Activated T-cell treated with anti-CD3 and anti-CD28 coated beads, Interleukin-2, amount 50 U/mL, for 1 hour (primary cell): Measurements from ENCODE around the gene IL1R2.
"Not testable (repeated sequence)": the region's sequence is repeated elsewhere in the genome, so short reads cannot be mapped to it uniquely, and the experiment has no call there.

Source experiments
- DNase-seq: peaks from one replicate; pipeline ENCODE4 v3.0.0-alpha.2; 2020

IL1R2 gene

GRCh38 chr2:102063941-102064678 lies 72.3 kb downstream of the IL1R2 start:
- DNase-seq: no peak

GRCh38 chr2:102064679-102065674 lies 73.2 kb downstream of the IL1R2 start:
- DNase-seq: no peak

- DNase-seq: no peak
Measured at GRCh38 chr2:102065675-102066252, 74.0 kb downstream of the IL1R2 start.

GRCh38 chr2:102066554-102066953 lies 74.8 kb downstream of the IL1R2 start:
- DNase-seq: no peak

- not testable (repeated sequence) for DNase-seq
Measured at GRCh38 chr2:102068126-102068525, 76.4 kb downstream of the IL1R2 start.

GRCh38 chr2:102069311-102069974 lies 77.7 kb downstream of the IL1R2 start:
- DNase-seq: no peak

- no peak for DNase-seq
Measured at GRCh38 chr2:102070058-102070642, 78.4 kb downstream of the IL1R2 start.

- no peak for DNase-seq
Measured at GRCh38 chr2:102072741-102073140, 81.0 kb downstream of the IL1R2 start.

GRCh38 chr2:102073168-102073724 lies 81.5 kb downstream of the IL1R2 start:
- no peak for DNase-seq

GRCh38 chr2:102074152-102074783 lies 82.5 kb downstream of the IL1R2 start:
- no peak for DNase-seq

GRCh38 chr2:102075479-102075878 lies 83.7 kb downstream of the IL1R2 start:
- no peak for DNase-seq

- DNase-seq: no peak
Measured at GRCh38 chr2:102076512-102076911, 84.8 kb downstream of the IL1R2 start.
